Testis (tissue), 3 donors: ENCODE results near the gene ZBTB47. TPM values are rescaled to one million over a fixed set of nuclear protein-coding genes. Genes with fewer than 3 reads are reported as not detected.

Source experiments
- DNase-seq: peaks from one replicate; pipeline ENCODE4 v3.0.0-alpha.2; 2019
- H3K27ac ChIP-seq, 2 donors: fragments of 200-600 bp; sonication (generic); one replicate each; pipeline ENCODE4 v1.5.1; 2019
- H3K27me3 ChIP-seq: fragments of 200-600 bp; sonication (generic); one replicate; pipeline ENCODE4 v1.5.1; 2019
- H3K36me3 ChIP-seq: fragments of 200-600 bp; sonication (generic); one replicate; pipeline ENCODE4 v1.5.1; 2017; ENCODE audit warnings: low read depth; ENCODE audit errors: missing control alignments
- H3K4me1 ChIP-seq: fragments of 200-600 bp; sonication (generic); one replicate; pipeline ENCODE4 v1.5.1; 2019
- H3K4me3 ChIP-seq, 2 donors: fragments of 200-600 bp; sonication (generic); one replicate each; pipeline ENCODE4 v1.5.1; 2017 to 2019
- H3K9me3 ChIP-seq: fragments of 200-600 bp; sonication (generic); one replicate; pipeline ENCODE4 v1.5.1; 2017
- CTCF ChIP-seq, 3 experiments: fragments of 450-650 bp in 2 of 3; fragments of 200-600 bp in 1 of 3; sonication (generic) in 1 of 3; IDR thresholded peaks; one replicate each; pipeline ENCODE4 v1.5.1; 2016 to 2019; ENCODE audit warnings: antibody characterized with exemption in 3 of 3, mild to moderate bottlenecking in 2 of 3, moderate library complexity in 1 of 3
- POLR2A ChIP-seq: fragments of 450-650 bp; IDR thresholded peaks from one replicate; pipeline ENCODE4 v1.6.1; 2017; ENCODE audit warnings: antibody characterized with exemption, mild to moderate bottlenecking, moderate library complexity
- WGBS, 2 donors: methylation state at CpG; one replicate each; pipeline ENCODE4 v1.1.5; 2018; 5-methylcytosine and 5-hydroxymethylcytosine counted together
- intact Hi-C: fragments of 100-400 bp; cut with DNase I; formaldehyde crosslinking; loops from one replicate; pipeline ENCODE4 v1.15.1; 2023; ENCODE audit warnings: low total_unique reads
- polyA plus RNA-seq: library from polyadenylated mRNA; stranded (reverse); fragments of 350-450 nt; fragmentation: Illumina TruSeq; extraction: RNeasy Lipid Tissue Mini Kit (QIAGEN cat#74804); gene quantifications from one replicate; pipeline ENCODE4 v1.2.3, GENCODE V29; 2014; ENCODE audit warnings: low read depth, low replicate concordance; ENCODE audit not compliant: insufficient read depth
- total RNA-seq, 2 donors: library from RNA; depleted of rRNA; stranded (reverse); fragments of >200 nt; gene quantifications; one replicate each; pipeline ENCODE4 v1.2.3, GENCODE V29; 2016

ZBTB47 gene
- total and polyA plus RNA-seq, 3 donors from 2014 or later, result 16.7 to 22.8 (median 18.1) TPM

- WGBS, 2 donors, result 91 to 95% methylated on average over 12 to 15 of the region's 15 CpGs
- H3K4me3 ChIP-seq, result no peak overlapping the region
- peaks cover 4% of the 10 kb centered on the region for H3K4me1 ChIP-seq
- no peak for TF ChIP-seq CTCF (IDR thresholded peaks at IDR 0.05)
- TF ChIP-seq POLR2A, result no peak
- no peak for DNase-seq
- H3K36me3 ChIP-seq, result no peaks in the 10 kb centered on the region
- H3K27ac ChIP-seq, result no peak overlapping the region
- H3K27me3 ChIP-seq, result no peaks in the 10 kb centered on the region
- intact Hi-C loops, result no loop called here
- H3K9me3 ChIP-seq, result no peaks in the 10 kb centered on the region
Measured at GRCh38 chr3:42688016-42688415, 34.5 kb downstream of the ZBTB47 start.

GRCh38 chr3:42688487-42689420 is 35.3 kb downstream of the ZBTB47 start:
- whole genome bisulfite sequencing, 2 donors, result 91 to 94% methylated on average over 18 to 22 of the region's 22 CpGs
- no peak for TF ChIP-seq CTCF (IDR thresholded peaks at IDR 0.05)
- TF ChIP-seq POLR2A, result no peak
- intact Hi-C loops, result no loop called here
- Histone ChIP-seq H3K27me3 (no peaks in the 10 kb centered on the region), H3K27ac (no peak overlapping the region), H3K9me3 (no peaks in the 10 kb centered on the region), H3K4me3 (no peak overlapping the region), H3K4me1 (peaks cover 4% of the 10 kb centered on the region), H3K36me3 (no peaks in the 10 kb centered on the region)
- no peak for DNase-seq

GRCh38 chr3:42689421-42690014 is 36.0 kb downstream of the ZBTB47 start:
- H3K36me3 ChIP-seq, result no peaks in the 10 kb centered on the region
- H3K4me1 ChIP-seq, result peaks cover 4% of the 10 kb centered on the region
- intact Hi-C loops, result no loop called here
- H3K4me3 ChIP-seq, result no peak overlapping the region
- H3K27ac ChIP-seq, result no peak overlapping the region
- TF ChIP-seq POLR2A (no peak), CTCF (IDR thresholded peaks at IDR 0.05) (no peak)
- no peaks in the 10 kb centered on the region for H3K27me3 ChIP-seq
- no peak for DNase-seq
- WGBS, 2 donors, result 79 to 84% methylated on average over 9 of the region's 9 CpGs
- H3K9me3 ChIP-seq, result no peaks in the 10 kb centered on the region

GRCh38 chr3:42690191-42690590 is 36.7 kb downstream of the ZBTB47 start:
- H3K9me3 ChIP-seq, result no peaks in the 10 kb centered on the region
- H3K27ac ChIP-seq, result no peak overlapping the region
- no peak overlapping the region for H3K4me3 ChIP-seq
- peaks cover 4% of the 10 kb centered on the region for H3K4me1 ChIP-seq
- 86 to 87% methylated on average over 7 of the region's 7 CpGs for WGBS, 2 donors
- no peaks in the 10 kb centered on the region for H3K36me3 ChIP-seq
- no peak for TF ChIP-seq POLR2A
- TF ChIP-seq CTCF (IDR thresholded peaks at IDR 0.05), result no peak
- no peaks in the 10 kb centered on the region for H3K27me3 ChIP-seq
- no peak for DNase-seq
- intact Hi-C loops, result no loop called here
